Skeletal muscle cell (primary cell): ENCODE measurements around the gene UBQLN4.

Experiments
- DNase-seq: peaks from one replicate; pipeline ENCODE4 v3.0.0-alpha.2; 2010; ENCODE audit warnings: low read depth
- H3K4me3 ChIP-seq: 2 replicates; pipeline ENCODE4 v1.5.1; 2011; ENCODE audit warnings: low read depth, mild to moderate bottlenecking, control low read depth, low read length, moderate library complexity

The UBQLN4 gene

DNA sequence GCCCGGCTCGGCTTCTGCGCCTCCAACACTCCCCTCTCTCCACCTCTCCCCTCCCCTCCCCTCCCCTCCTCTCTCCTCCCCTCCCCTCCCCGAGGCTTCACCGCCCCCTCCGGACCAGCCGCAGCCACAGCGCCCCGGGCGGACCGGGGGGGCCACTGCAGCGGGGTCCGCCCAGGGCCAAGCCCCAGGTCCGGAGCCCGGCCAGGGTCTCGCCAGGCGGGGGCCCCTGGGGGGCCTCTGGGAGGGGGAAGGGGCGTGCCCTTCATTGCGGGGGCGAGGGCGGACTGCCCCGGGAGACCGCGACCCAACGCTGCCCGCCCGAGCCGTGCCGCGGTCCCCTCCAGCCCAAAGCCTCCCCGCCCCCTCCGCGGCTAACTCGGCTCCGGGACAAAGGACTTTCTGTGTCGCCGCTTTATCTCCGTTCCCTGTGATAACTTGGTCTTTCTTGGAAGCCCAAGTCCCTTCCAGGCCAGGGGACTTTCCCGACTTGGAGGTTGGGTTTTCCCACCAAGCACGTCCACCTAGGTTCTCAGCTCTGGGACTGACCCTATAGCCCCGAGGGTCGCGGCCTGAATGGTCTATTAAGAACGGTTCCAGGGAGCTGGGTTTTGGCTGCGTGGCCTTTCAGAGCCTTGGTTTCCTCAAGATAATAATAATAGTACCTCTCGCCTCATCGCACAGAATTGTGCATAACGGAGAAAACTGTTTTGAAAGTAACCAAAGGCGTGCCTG lies at the start of gene UBQLN4:
UBQLN4 (minus strand) TSS at position 31 of the 732 bp plus-strand sequence. CDS start 97 bp downstream, outside the sequence.
- peak; percentile 70 for DNase-seq
- peak within 1 kb of the TSS; percentile 85 for H3K4me3 ChIP-seq

DNA sequence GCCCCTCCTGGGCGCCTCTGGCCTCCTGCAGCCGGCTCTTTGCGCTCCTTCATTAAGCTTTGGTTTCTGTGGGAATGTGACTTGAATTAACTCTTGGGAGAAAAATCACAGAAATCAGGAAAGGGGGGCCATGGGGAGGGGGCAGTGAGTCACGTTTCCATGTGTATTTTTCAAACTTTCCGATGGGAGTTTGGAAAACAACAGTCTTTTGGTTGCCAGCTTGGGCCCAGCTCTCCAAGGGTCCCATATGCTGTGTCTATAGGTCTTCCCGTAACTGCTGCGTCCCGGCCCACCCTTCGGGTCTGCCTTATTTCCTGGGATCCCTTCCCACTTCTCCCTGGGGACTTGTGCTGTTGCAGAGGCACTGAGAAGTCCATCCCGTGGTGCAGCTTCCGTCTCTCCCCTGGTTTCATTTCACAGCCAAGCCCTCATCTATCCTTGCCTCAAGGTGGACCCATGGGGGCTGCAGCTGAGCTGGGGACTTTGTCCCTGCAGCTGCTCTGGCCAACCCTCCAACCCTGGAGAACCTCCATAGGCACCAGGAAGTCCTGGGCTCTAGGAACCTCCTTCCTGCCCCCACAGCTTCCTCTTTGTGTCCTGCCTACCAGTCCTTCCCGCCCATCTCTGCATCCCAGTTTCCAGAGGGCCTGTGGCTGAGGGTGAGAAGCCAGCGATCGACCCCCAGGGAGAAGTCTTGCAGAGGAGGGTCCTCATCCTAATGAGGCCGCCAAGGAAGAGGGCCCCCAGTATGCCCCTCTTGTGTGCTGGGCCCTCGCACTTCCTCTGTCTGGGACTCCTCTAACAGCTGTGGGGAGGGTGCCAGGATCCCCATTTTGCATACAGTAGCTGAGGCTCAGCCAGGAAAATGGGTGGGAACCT lies 49.3 kb upstream of the UBQLN4 start:
- no peak for DNase-seq
- H3K4me3 ChIP-seq: no peak overlapping the region

GRCh38 chr1:156101880-156102279 lies 48.3 kb upstream of the UBQLN4 start:
- no peak for DNase-seq
- no peak overlapping the region for H3K4me3 ChIP-seq

DNA sequence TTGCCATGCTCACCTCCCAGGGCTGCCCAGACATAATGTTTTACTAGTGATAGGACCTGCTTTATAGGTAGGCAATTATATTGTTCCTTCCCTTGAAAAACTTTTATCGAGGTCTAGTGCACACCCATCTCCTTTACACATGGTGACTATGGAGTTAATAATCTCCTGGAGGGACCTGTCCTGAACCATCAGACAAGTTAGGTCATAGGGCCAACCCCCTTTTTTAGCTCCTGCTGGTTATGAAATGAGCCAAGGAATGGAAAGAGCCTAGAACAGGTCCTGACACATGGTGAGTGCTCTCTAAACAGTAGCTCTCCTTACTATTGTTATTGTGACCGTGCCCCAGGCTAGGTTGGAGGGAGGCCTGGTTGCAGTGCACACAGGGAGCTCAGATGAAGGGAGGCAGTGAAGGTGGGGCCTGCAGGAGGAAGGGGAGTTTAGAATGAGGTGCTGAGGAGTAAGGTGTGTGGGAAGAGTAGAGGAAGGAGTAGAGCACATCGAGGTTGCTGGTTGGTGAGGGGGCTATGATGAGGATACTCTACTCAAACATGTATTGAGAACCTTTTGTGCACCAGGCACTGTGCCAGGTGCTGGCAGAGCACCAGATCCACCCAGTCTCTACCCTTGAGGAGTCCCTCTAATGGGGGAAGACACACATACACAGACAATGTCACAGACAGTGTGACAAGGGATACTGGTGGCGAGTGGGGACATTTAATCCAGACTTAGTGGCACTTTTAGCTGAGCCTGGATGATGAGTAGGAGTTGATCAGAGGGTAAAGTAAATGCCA lies 46.8 kb upstream of the UBQLN4 start:
- DNase-seq: no peak
- no peak overlapping the region for H3K4me3 ChIP-seq

GRCh38 chr1:156099282-156099681 lies 45.7 kb upstream of the UBQLN4 start:
- H3K4me3 ChIP-seq: no peak overlapping the region
- DNase-seq: no peak

GRCh38 chr1:156098784-156099183 lies 45.2 kb upstream of the UBQLN4 start:
- no peak overlapping the region for H3K4me3 ChIP-seq
- DNase-seq: no peak

DNA sequence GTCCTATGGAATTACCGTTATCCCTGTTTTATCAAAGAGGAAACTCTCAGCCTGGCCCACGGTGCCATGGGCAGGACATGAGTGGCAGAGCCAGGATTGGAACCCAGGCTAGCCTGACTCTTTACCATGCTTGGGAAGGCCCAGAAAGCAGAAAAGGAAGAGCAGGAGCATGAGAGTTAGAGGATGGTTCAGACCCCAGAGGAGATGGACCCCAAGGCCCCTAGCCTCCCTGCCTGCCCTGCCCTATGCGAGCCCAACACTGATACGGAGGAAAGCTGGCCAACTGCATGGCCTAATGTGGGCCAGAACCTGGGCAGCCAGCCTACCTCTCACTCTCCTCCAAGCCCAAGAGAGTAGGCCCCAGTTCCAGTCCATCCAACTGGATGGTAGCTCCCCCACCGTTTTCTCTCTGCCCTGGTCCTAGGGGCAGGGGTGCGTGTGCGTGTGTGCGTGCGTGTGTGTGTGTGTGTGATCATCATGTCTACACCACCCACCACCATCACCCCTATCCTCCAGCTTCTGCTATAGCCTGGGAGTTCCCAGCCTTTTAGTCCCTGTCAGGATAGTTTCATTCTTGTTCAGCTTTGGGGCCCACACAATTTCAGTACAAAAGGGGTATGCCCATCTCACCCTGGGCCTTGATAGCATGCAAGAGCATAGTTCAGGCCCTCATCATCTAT lies 44.0 kb upstream of the UBQLN4 start:
- H3K4me3 ChIP-seq: no peak overlapping the region
- no peak for DNase-seq

DNA sequence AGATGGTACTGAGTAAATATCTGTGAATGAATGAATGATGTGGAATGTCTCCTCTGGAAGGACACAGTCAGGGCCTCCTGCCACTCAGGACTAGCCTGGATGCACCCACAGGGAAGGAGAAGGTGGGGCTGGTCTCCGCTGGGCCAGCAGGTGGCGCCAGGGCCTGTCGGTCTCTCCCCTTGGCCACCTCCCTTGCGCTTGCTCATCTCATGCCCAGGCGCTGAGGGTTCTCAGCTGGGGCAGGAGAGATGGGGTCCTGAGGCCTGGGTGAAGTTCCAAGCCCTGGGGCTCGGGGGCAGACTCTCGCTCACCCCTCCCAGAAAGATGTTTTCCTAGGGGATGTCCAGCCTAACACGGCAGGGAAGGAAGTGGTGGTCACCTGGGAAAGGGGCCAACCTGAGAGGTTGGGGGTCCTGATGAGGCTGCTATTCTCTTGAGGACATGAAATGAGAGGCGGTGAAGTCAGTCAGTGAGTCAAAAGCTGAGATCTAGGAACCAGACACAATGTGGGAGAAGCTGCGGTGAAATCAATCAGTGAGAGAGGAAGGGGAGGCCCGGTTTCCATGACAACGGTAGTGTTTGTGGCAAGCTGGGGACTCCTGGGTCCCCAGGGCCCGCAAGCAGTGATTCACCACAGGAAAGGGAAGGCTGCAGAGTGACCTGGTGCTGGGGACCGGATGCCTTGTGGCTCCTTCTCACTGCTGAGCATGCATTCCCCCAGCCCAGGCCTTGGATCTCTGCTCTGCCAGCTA lies 43.2 kb upstream of the UBQLN4 start:
- DNase-seq: no peak
- H3K4me3 ChIP-seq: no peak overlapping the region

DNA sequence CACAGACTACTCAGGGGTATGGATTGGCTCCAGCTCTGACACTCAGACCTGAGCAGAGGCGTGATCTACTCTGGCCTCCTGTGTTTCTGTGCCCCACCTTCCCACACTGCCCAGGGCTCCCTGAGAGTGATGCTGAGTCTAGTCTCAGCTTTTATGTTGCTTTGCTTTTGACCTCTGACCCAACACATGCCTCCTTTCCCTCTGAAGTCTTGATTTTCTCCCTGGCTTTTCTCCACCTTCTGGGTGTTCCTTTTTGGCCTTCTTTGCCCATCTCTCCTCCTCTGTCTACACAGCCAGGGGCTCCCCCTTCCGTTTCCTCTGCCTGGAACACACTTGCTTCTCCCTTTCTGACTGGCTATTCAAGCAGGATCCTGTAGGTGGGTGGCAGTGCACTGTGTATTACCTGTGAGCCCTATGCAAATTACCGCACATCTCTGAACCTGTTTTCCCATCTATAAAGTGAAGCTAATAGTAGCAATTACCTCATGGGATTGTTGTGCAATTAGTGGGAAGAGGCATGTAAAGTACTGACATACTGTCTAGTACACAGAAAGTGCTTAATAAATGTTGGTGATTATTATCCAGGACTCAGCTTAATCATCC lies 42.4 kb upstream of the UBQLN4 start:
- DNase-seq: no peak

GRCh38 chr1:156091610-156092009 lies 38.0 kb upstream of the UBQLN4 start:
- DNase-seq: no peak
- H3K4me3 ChIP-seq: no peak overlapping the region

More for the DNA sequence above, 42.4 kb upstream of the UBQLN4 start:
- H3K4me3 ChIP-seq: no peak overlapping the region

GRCh38 chr1:156090840-156091188 lies 37.2 kb upstream of the UBQLN4 start:
- DNase-seq: no peak
- no peak overlapping the region for H3K4me3 ChIP-seq

DNA sequence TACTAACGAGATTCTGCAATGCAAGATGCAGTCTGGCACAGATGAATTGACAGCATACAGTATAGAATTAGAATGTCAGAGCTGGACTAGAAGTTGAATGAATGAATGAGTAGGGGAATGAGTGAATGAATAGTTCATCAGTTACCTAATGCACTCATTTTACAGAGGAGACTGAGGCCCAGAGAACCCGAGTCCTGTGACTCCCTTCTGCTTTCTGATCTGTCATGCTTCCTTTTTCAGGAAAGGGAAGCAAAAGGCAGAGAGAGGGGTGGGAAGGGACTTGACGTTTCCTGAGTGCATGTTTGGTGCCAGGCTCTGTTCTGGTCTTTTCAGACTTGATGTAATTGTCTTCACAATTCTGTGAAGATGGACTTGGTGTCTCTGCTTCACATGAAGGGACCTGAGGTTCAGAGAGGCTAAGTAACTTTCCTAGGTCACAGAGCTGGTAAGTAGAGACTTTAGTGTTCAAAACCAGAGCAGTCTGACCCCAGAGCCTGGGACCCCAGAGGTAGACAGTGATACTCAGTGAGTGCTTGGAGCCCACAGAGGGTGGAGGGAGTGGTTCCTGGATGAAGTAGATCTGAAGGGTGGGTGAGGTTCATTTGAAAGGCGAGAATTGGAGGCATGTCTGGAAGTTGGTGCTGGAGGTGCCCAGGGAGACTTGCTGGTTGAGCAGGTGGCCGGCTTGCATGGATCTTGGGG lies 36.7 kb upstream of the UBQLN4 start:
- DNase-seq: no peak

GRCh38 chr1:156089704-156090103 lies 36.1 kb upstream of the UBQLN4 start:
- no peak overlapping the region for H3K4me3 ChIP-seq

More for the DNA sequence above, 36.7 kb upstream of the UBQLN4 start:
- no peak overlapping the region for H3K4me3 ChIP-seq

DNA sequence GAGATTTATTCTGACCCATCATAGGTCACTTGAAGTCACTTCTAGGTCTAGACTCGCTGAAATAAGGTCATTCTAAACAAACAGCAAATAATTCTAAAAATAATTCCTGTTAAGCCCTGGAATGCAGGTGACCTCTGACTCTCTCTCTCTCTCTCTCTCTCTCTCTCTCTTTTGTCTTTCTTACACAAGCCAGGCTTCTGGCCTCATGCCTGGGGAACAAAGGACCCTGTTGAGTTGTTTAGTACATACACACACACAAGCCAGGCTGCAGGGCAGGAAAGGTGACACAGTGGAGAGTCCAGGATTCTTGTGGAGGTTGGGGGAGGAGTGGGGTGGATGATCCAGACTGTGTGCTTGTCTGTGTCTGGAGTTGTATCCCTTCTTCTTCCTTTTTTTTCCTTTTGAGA lies 32.7 kb upstream of the UBQLN4 start:
- H3K4me3 ChIP-seq: no peak overlapping the region
- peak; percentile 62 for DNase-seq

More at GRCh38 chr1:156089704-156090103, 36.1 kb upstream of the UBQLN4 start:
- no peak for DNase-seq

DNA sequence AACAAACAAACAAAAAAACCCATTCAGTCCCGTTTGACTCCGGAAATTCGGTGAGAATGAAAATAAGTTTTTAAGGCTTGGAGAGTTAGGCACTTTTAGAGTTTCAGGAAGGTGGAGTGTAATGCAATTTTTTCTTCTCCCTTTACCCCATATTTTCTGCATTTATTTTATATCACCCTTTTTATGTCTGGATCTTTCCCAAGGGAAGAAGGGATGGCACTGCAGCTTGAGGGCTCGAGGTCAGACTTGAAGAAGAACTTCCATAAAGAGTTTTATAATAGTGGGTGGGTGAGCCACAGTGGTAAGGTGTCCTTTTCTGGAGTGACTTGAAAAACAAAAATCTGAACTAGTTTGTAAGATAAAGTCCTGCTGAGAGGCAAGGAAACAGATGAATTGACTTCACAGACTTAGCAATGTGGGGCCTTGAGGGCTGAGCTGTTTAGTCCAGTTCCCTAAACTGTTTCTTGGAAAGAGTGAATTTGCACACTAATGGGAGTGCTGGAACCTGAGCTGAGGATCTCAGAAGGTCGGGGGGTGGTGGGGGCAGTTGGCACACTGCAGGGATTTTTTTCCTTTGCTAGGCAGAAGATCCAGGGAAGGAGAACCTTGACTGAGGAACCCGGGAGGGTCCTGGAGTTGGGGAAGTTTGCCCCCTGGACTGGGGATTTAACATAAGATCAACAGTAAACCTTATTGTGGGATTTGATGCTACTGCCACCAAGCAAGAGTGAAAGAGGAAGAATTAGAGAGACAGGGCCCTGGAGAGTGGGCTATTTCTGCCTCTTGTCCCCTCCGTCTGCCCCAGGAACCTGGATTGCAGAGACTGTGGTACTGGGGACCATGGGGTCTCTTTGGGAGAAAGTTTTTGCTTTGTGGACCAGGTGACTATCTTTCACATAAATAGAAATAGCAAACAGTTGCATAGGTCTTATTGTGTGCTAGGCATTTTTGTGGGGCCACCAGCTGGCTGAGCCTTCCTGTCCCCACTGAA lies 30.5 kb upstream of the UBQLN4 start:
- H3K4me3 ChIP-seq: peak overlapping the region; percentile 85
- DNase-seq: no peak

DNA sequence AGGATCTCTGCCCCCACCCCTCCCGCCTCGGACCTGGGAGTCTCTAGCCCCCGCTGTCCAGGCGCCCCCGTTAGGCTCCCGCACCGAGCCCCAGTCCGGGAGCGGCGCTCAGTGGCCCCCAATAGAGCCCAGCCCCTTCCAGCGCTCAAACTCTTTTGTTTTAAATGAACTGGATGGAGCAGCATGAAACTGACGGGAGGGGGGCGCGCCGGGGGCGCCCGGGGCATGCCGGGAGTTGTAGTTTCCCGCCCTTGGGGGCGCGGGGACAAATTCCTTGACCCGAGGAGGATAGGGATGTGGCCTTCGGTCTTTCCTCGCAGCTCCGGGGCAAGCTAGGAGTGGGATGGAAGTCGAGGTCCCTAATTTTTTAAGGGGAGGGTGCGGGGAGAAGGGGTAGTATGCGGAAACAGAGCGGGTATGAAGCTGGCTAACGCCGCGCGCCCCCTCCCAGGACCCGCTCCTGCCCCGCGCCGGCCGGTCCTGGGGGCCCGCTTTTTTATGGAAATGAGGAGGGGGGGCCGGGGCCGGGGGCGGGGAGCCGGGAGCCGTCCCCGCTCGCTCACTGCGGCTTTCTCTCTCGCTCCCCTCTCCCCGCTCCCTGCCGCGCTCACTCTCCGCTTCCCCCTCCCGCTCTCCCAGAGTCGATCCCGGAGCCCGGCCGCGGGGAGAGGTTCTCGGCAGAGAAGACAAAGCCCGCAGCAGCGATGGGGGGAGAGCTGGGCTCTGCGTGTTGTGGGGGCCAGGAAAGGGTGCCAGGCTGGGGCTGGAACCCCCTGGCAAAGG lies 28.9 kb upstream of the UBQLN4 start, which contains the start of gene MEX3A:
MEX3A (minus strand) TSS at position 157 of the 783 bp plus-strand sequence. CDS start 467 bp downstream, outside the sequence.
- H3K4me3 ChIP-seq: peak within 1 kb of the TSS; percentile 85
- no peak for DNase-seq
